ENCODE measurements around the gene DNAH17.

GRCh38 chr17:78441271-78441971 lies 135.8 kb downstream of the DNAH17 start:
- no peak for TF ChIP-seq CTCF (conservative IDR thresholded peaks at IDR 0.05)
- TF ChIP-seq EZH2 (IDR thresholded peaks at IDR 0.05; ENCODE audit: low read depth) = no peak
